ENCODE measurements around the gene MIX23.

Gene MIX23

GRCh38 chr3:122382888-122383666 lies at the start of gene MIX23:
Gene MIX23, minus strand, starts transcription at chr3:122383231. Its CDS starts 7 bp downstream, at chr3:122383224.
- peak; percentile 89 for DNase-seq

- no peak for DNase-seq
Measured at GRCh38 chr3:122430371-122430770, 47.3 kb upstream of the MIX23 start.

- DNase-seq: no peak
Measured at GRCh38 chr3:122427857-122428471, 44.9 kb upstream of the MIX23 start.

- no peak for DNase-seq
Measured at GRCh38 chr3:122421836-122422235, 38.8 kb upstream of the MIX23 start.

GRCh38 chr3:122421101-122421500 lies 38.1 kb upstream of the MIX23 start:
- no peak for DNase-seq

- DNase-seq: no peak
Measured at GRCh38 chr3:122416966-122417365, 33.9 kb upstream of the MIX23 start.

- DNase-seq: peak; percentile 97
Measured at GRCh38 chr3:122415762-122416654, 33.0 kb upstream of the MIX23 start, which contains the start of gene WDR5B. Gene WDR5B, minus strand, starts transcription at chr3:122416062. Its CDS starts 534 bp downstream, at chr3:122415528.

- DNase-seq: peak; percentile 43
Measured at GRCh38 chr3:122415104-122415744, 32.2 kb upstream of the MIX23 start.

GRCh38 chr3:122414391-122414790 lies 31.4 kb upstream of the MIX23 start:
- no peak for DNase-seq

GRCh38 chr3:122410639-122411038 lies 27.6 kb upstream of the MIX23 start:
- DNase-seq: no peak

- DNase-seq: no peak
Measured at GRCh38 chr3:122410111-122410510, 27.1 kb upstream of the MIX23 start.

GRCh38 chr3:122409446-122409845 lies 26.4 kb upstream of the MIX23 start:
- DNase-seq: no peak

GRCh38 chr3:122407946-122408345 lies 24.9 kb upstream of the MIX23 start:
- no peak for DNase-seq

- no peak for DNase-seq
Measured at GRCh38 chr3:122406198-122406597, 23.2 kb upstream of the MIX23 start.

GRCh38 chr3:122405015-122405414 lies 22.0 kb upstream of the MIX23 start:
- no peak for DNase-seq

- DNase-seq: no peak
Measured at GRCh38 chr3:122403489-122403888, 20.5 kb upstream of the MIX23 start.

GRCh38 chr3:122398920-122399319 lies 15.9 kb upstream of the MIX23 start:
- DNase-seq: no peak

GRCh38 chr3:122397201-122397600 lies 14.2 kb upstream of the MIX23 start:
- no peak for DNase-seq

- no peak for DNase-seq
Measured at GRCh38 chr3:122396511-122396910, 13.5 kb upstream of the MIX23 start.

- no peak for DNase-seq
Measured at GRCh38 chr3:122395582-122395981, 12.6 kb upstream of the MIX23 start.

- no peak for DNase-seq
Measured at GRCh38 chr3:122394173-122394572, 11.1 kb upstream of the MIX23 start.

All from activated naive CD4-positive, alpha-beta T cell treated with Interleukin-2 at 50 U/mL for 16 hours (primary cell).